Body of pancreas (tissue), 4 donors: ENCODE results near the gene AMOTL1. TPM values are rescaled to one million over a fixed set of nuclear protein-coding genes. Genes with fewer than 3 reads are reported as not detected.
A peak's percentile ranks its signal among the peaks of the same experiment; 100 is the strongest.

Experiments used
- ATAC-seq: fragments of 150-250 bp; one replicate; pipeline ENCODE4 v1.9.1; 2016
- DNase-seq, 4 donors: peaks; one replicate each; pipeline ENCODE4 v3.0.0-alpha.2; 2019
- H3K27ac ChIP-seq, 4 donors: fragments of 200-600 bp; sonication (generic); 1 replicate in 3 of 4; 2 replicates in 1 of 4; pipeline versions ENCODE4 v1.5.1 to v1.6.1; 2016 to 2019; ENCODE audit warnings: mild to moderate bottlenecking in 1 of 4, mixed read lengths in 1 of 4, moderate library complexity in 1 of 4
- H3K27me3 ChIP-seq, 2 donors: fragments of 200-600 bp; sonication (generic); one replicate each; pipeline ENCODE4 v1.6.0; 2016; ENCODE audit warnings: mild to moderate bottlenecking in 1 of 2
- H3K36me3 ChIP-seq, 2 donors: fragments of 200-600 bp; sonication (generic); replicated peaks in 1 of 2; 2 replicates each; pipeline ENCODE4 v1.5.1; 2016; ENCODE audit warnings: low read depth in 2 of 2; ENCODE audit not compliant: insufficient read depth in 1 of 2
- H3K4me1 ChIP-seq: fragments of 200-600 bp; sonication (generic); one replicate; pipeline ENCODE4 v1.6.0; 2016
- H3K4me3 ChIP-seq, 2 donors: fragments of 200-600 bp; sonication (generic); 1 replicate in 1 of 2; 2 replicates in 1 of 2; pipeline ENCODE4 v1.5.1; 2016 to 2019
- H3K9me3 ChIP-seq, 3 donors: fragments of 200-600 bp; sonication (generic); 1 replicate in 2 of 3; 2 replicates in 1 of 3; pipeline ENCODE4 v1.5.1; 2016
- CTCF ChIP-seq, 7 experiments: fragments of 450-650 bp in 4 of 7; fragments of 200-600 bp in 3 of 7; sonication (generic) in 3 of 7; IDR thresholded peaks; one replicate each; pipeline ENCODE4 v1.5.1; 2016 to 2019; ENCODE audit warnings: antibody characterized with exemption in 7 of 7
- POLR2A ChIP-seq, 3 donors: fragments of 450-650 bp; IDR thresholded peaks; one replicate each; pipeline ENCODE4 v1.6.1; 2016; ENCODE audit warnings: antibody characterized with exemption in 3 of 3, mild to moderate bottlenecking in 2 of 3
- WGBS, 2 donors: methylation state at CpG; one replicate each; pipeline ENCODE4 v1.1.5; 2017; 5-methylcytosine and 5-hydroxymethylcytosine counted together
- intact Hi-C: fragments of 100-400 bp; cut with DNase I; formaldehyde crosslinking; loops from one replicate; pipeline ENCODE4 v1.15.1; 2023
- total RNA-seq, 2 donors: library from RNA; depleted of rRNA; stranded (reverse); fragments of >200 nt; gene quantifications; one replicate each; pipeline ENCODE4 v1.1.0, GENCODE V29; 2016

Gene AMOTL1
- total RNA-seq, 2 donors from 2014 or later, result 20.4 to 21.5 TPM

DNA sequence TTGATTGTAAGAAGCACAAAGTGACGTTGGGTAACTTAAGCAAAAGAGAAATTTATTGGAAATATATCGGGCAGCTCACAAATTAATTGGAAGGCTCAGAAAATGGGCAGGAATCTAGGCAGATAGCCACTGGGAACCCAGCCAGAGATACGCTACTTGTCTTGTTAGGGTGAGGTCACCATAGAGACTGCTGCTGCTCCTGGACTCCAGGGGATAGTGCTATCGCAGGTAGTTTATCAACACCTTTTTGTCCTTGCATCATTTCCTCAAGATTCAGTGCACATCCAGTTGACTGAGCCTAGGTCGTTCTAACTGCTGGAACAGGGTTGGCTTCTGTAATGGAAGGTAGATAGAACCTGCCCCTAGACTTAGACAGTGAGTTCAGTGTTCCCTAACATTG, 19.6 kb downstream of the AMOTL1 start:
- TF ChIP-seq CTCF (IDR thresholded peaks at IDR 0.05), result no peak
- no peak for TF ChIP-seq POLR2A (IDR thresholded peaks at IDR 0.05)
- no peaks in the 10 kb centered on the region for H3K9me3 ChIP-seq
- H3K4me3 ChIP-seq, result no peak overlapping the region
- DNase-seq (peak; percentile 66 to 79 (median 70)), ATAC-seq (peak; percentile 88)
- H3K4me1 ChIP-seq, result peaks cover 63% of the 10 kb centered on the region
- peak overlapping the region in 2 of 4 donors; percentile 4 to 61 for H3K27ac ChIP-seq
- intact Hi-C loops, result no loop called here
- no peaks in the 10 kb centered on the region for H3K36me3 ChIP-seq
- WGBS, 2 donors, result 14 to 18% methylated on average over 5 of the region's 5 CpGs
- no peaks in the 10 kb centered on the region for H3K27me3 ChIP-seq

GRCh38 chr11:94788396-94788795, 20.2 kb downstream of the AMOTL1 start:
- ATAC-seq, result no peak
- 42 to 47% methylated on average over 5 of the region's 5 CpGs for WGBS, 2 donors
- intact Hi-C loops, result no loop called here
- H3K4me1 ChIP-seq, result peaks cover 69% of the 10 kb centered on the region
- no peaks in the 10 kb centered on the region for H3K27me3 ChIP-seq
- TF ChIP-seq POLR2A (IDR thresholded peaks at IDR 0.05) (no peak), CTCF (IDR thresholded peaks at IDR 0.05) (no peak)
- H3K27ac ChIP-seq, result peak overlapping the region in 2 of 4 donors; percentile 4 to 61
- H3K36me3 ChIP-seq, result no peaks in the 10 kb centered on the region
- no peak for DNase-seq
- no peaks in the 10 kb centered on the region for H3K9me3 ChIP-seq
- H3K4me3 ChIP-seq, result no peak overlapping the region

- ATAC-seq (no peak), DNase-seq (no peak)
- TF ChIP-seq CTCF (IDR thresholded peaks at IDR 0.05) (no peak), POLR2A (IDR thresholded peaks at IDR 0.05) (no peak)
- Histone ChIP-seq H3K4me3 (no peak overlapping the region), H3K36me3 (no peaks in the 10 kb centered on the region), H3K4me1 (peaks cover 85% of the 10 kb centered on the region), H3K27me3 (no peaks in the 10 kb centered on the region), H3K27ac (peak overlapping the region in 3 of 4 donors; percentile 23 to 41 (median 30)), H3K9me3 (no peaks in the 10 kb centered on the region)
- whole genome bisulfite sequencing, 2 donors, result 86 to 97% methylated on average over 3 of the region's 3 CpGs
- intact Hi-C loops, result loop anchor here (10.0 kb wide), 1 partner anchor 55 kb away; no protein-coding TSS in a partner anchor
Observed at GRCh38 chr11:94790197-94790596, 22.0 kb downstream of the AMOTL1 start.

GRCh38 chr11:94790661-94791180, 22.6 kb downstream of the AMOTL1 start:
- H3K27me3 ChIP-seq, result no peaks in the 10 kb centered on the region
- DNase-seq (no peak), ATAC-seq (no peak)
- no peak for TF ChIP-seq CTCF (IDR thresholded peaks at IDR 0.05)
- TF ChIP-seq POLR2A (IDR thresholded peaks at IDR 0.05), result no peak
- intact Hi-C loops, result loop anchor here (10.0 kb wide), 1 partner anchor 54 kb away; no protein-coding TSS in a partner anchor
- no peaks in the 10 kb centered on the region for H3K9me3 ChIP-seq
- no peak overlapping the region for H3K4me3 ChIP-seq
- 47 to 48% methylated on average over 6 of the region's 6 CpGs for WGBS, 2 donors
- peak overlapping the region in 3 of 4 donors; percentile 21 to 41 (median 30) for H3K27ac ChIP-seq
- no peaks in the 10 kb centered on the region for H3K36me3 ChIP-seq
- H3K4me1 ChIP-seq, result peaks cover 87% of the 10 kb centered on the region
